NCI-H146 (cell line): Measurements from ENCODE around the gene S1PR2.

Source experiments
- DNase-seq: peaks from one replicate; lab custom pipeline; 2025; lab: John Stamatoyannopoulos, UW

S1PR2 gene, protein sequence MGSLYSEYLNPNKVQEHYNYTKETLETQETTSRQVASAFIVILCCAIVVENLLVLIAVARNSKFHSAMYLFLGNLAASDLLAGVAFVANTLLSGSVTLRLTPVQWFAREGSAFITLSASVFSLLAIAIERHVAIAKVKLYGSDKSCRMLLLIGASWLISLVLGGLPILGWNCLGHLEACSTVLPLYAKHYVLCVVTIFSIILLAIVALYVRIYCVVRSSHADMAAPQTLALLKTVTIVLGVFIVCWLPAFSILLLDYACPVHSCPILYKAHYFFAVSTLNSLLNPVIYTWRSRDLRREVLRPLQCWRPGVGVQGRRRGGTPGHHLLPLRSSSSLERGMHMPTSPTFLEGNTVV

GRCh38 chr19:10230861-10231611 is at the start of gene S1PR2:
Gene S1PR2, minus strand, starts transcription at chr19:10231331. Its CDS starts 6,426 bp downstream, at chr19:10224905.
- peak; percentile 85 for DNase-seq

- DNase-seq, result no peak
These were observed 48.8 kb upstream of the S1PR2 start for GRCh38 chr19:10279737-10280442.

DNA sequence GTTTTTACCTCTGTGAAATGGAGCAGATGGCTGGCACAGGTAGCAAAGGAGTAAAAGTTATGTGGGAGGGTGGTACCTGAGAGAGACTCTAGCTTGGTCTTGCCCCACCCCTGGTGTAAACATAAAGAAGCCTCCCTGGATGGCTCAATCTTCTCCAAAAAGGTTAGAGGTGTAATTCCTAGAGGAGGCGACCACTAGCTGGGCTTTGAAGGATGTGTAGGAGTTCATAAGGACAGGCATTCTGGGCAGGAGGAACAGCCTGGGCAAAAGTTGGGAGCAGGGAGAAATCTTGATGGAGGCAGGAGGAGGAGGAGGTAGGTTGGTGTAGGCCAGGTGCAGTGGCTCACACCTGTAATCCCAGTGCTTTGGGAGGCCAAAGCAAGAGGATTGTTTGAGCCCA is 47.8 kb upstream of the S1PR2 start:
- no peak for DNase-seq

DNA sequence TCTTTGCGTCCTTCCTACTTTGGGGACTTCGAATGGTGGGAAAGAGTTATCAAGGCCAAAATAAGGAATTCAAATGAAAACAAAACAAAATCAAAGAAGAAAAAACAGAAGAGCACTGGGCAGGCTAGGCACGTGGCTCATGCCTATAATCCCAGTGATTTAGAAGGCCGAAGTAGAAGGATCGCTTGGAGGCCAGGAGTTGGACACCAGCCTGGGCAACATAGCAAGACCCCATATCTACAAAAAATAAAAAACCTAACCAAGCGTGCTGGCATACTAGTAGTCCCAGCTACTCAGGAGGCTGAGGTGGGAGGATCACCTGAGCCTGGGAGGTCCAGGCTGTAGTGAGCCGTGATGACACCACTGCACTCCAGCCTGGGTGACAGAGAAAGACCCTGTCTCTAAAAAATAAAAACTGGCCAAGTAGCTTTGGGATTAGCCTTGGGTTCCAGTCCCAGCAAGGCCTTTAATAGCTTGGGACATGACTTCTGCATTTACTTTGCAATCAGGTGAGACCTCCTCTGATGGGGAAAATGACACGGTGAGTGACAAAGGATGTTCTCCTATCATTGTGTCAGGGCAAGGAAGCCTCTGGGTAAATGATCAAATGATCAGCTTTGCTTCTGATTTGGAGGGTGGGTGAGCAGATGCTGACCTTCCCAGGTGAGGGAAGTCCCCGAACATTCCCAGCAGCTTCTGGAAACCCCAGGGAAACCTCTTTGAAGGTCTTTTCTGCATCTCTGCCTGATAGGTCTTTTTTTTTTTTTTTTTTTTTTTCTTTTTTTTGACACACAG is 46.9 kb upstream of the S1PR2 start:
- no peak for DNase-seq

DNA sequence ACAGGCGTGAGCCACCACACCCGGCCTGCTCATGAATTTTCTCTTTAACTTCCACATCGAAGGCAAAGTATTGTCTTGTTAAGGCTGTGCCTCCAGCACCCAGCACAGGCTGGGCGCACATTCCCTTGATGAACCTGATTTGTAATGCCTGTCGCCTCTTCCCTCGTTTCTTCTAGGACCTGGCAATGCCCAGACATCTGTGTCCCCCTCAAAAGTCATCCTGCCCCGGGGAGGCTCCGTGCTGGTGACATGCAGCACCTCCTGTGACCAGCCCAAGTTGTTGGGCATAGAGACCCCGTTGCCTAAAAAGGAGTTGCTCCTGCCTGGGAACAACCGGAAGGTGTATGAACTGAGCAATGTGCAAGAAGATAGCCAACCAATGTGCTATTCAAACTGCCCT is 43.5 kb upstream of the S1PR2 start:
- DNase-seq, result no peak

GRCh38 chr19:10271543-10272086 is 40.5 kb upstream of the S1PR2 start:
- no peak for DNase-seq

DNA sequence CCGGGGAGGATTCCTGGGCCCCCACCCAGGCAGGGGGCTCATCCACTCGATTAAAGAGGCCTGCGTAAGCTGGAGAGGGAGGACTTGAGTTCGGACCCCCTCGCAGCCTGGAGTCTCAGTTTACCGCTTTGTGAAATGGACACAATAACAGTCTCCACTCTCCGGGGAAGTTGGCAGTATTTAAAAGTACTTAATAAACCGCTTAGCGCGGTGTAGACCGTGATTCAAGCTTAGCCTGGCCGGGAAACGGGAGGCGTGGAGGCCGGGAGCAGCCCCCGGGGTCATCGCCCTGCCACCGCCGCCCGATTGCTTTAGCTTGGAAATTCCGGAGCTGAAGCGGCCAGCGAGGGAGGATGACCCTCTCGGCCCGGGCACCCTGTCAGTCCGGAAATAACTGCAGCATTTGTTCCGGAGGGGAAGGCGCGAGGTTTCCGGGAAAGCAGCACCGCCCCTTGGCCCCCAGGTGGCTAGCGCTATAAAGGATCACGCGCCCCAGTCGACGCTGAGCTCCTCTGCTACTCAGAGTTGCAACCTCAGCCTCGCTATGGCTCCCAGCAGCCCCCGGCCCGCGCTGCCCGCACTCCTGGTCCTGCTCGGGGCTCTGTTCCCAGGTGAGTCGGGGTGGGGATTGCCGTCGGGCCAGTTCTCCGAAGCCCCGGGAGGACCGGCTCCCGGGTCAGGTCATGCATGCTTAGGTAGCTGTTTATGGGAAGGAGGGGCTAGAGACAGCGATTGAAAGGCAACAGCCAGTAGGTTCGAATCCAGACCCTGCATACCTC is 39.7 kb upstream of the S1PR2 start, which contains the start of gene ICAM1:
ICAM1 (plus strand) TSS at position 505 of the 779 bp plus-strand sequence; CDS start at position 545, 40 bp downstream.
- peak; percentile 45 for DNase-seq

- DNase-seq, result peak; percentile 19
These were observed 39.1 kb upstream of the S1PR2 start for GRCh38 chr19:10270180-10270615.

DNA sequence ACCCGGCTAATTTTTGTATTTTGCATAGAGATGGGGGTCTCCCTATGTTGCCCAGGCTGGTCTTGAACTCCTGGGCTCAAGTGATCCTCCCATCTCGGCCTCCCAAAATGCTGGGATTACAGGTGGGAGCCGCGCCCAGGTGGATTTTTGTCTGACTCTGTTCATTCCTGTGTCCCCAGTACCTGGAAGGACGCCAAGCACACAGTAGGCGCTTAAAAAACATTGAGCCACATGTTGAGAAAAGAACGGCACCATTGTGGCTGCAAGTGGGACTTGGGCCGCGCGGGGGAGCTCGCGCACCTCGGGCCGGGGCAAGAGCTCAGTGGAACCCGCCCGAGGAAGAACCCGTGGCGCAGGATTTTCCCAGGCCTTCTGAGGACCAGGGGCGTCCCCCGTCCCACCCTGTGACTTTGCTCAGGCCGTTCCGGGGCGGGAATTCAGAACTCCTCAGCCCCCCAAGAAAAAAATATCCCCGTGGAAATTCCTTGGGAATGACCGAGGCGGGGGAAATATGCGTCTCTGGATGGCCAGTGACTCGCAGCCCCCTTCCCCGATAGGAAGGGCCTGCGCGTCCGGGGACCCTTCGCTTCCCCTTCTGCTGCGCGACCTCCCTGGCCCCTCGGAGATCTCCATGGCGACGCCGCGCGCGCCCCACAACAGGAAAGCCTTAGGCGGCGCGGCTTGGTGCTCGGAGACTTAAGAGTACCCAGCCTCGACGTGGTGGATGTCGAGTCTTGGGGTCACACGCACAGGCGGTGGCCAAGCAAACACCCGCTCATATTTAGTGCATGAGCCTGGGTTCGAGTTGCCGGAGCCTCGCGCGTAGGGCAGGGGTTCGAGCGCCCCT is 38.4 kb upstream of the S1PR2 start:
- DNase-seq, result peak; percentile 69

- no peak for DNase-seq
These were observed 36.9 kb upstream of the S1PR2 start for GRCh38 chr19:10268071-10268470.

- no peak for DNase-seq
These were observed 35.6 kb upstream of the S1PR2 start for GRCh38 chr19:10266706-10267105.

DNA sequence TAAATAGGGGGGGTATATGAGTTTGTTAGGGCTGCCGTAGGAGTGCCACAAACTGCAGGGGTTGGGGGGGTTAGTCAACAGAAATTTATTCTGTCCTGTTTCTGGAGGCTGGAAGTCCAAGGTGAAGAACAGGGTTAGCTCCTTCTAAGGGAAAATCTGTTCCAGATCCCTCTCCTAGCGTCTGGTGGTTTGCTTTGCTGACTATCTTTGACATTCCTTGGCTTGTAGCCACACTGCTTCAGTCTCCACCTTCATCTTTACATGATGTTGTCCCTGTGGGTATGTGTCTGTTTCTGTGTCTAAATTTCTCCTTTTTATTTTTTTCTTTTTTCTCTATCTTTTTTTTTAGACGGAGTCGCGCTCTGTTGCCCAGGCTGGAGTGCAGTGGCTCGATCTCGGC is 31.6 kb upstream of the S1PR2 start:
- no peak for DNase-seq

- DNase-seq, result no peak
These were observed 29.0 kb upstream of the S1PR2 start for GRCh38 chr19:10260141-10260584.

GRCh38 chr19:10259162-10259905 is 28.2 kb upstream of the S1PR2 start:
- peak; percentile 92 for DNase-seq

- no peak for DNase-seq
These were observed 27.1 kb upstream of the S1PR2 start for GRCh38 chr19:10258080-10258710.

DNA sequence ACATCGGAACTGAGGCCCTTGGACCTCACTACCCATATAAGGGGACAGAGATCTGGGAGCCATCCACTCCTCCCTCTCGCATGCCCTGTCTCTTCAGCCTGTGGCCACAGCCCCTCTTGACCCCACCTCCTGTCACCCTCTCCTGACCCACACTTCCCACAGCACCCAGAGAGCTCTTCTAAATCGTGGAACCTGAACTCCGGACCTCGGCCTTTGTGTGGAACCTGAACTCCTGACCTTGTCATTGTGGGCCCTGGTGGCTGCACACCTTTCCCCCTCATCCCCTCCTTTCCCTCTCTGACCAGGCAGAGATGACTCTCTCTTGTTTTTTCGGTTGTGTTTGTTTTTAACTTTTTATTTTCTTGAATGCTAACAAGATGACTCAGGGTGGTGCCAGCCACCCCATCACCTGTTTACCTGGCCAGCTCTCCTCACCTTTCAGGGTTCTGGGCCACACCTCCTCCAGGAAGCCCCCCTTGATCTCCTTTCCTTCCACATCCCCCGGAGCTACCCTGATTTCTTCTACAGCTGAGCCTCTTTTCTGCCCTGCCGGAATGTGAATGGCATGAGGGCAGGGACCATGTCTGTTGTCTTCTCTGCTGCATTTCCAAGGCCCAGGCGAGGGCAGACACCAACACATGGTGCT is 26.0 kb upstream of the S1PR2 start:
- no peak for DNase-seq

DNA sequence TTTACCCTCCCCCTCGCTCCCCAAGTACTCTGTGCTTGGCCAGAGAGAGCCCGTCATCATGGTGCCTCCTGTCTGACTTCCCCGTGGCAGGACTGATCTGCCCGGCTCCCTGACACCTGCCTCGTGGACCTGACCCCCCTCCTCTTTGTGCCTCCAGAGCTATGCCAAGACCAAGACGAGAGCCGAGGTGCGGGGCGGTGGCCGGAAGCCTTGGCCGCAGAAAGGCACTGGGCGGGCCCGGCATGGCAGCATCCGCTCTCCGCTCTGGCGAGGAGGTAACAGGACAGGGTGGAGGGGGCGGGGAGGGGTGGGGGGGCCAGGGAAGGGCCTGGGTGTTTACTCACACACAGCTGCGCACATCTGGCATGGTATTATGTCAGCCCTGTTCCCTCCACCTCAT is 25.4 kb upstream of the S1PR2 start:
- no peak for DNase-seq

DNA sequence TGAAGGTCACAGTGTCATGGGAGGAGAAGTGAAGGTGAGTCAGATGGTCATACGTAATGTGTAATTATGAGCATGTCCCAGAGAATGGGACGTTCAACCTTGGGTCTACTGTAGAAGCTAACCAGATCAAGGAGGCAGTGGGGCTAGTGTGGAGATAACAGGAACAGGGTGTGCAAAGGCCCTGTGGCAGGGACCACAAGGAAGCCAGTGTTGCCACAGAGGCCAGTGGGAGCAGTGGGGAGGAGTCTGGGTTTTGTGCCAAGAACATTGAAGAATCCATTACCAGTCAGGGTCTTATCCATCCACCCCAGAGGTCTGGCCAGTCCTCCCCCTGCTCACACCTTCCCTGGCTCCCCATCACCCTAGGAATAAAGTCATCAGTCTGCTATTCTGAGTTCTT is 24.2 kb upstream of the S1PR2 start:
- DNase-seq, result no peak
